OCI-LY7 (cell line): Measurements from ENCODE around the gene SOAT2. TPM values are rescaled to one million over a fixed set of nuclear protein-coding genes. Genes with fewer than 3 reads are reported as not detected.

ENCODE experiments used
- BruUV-seq: library from RNA; stranded (reverse); fragments of 400-500 nt; replicated peaks from 2 replicates; lab custom pipeline; 2021; lab: Mats Ljungman, UMichigan
- CTCF ChIA-PET: fragments of 300-600 bp; sonication (Branson Sonifier 250); formaldehyde crosslinking; loops from one replicate; lab custom pipeline; 2022; ENCODE audit warnings: antibody characterized with exemption; ENCODE audit not compliant: unreplicated experiment; lab: Charles Lee
- POLR2A ChIA-PET: fragments of 300-600 bp; sonication (Branson Sonifier 250); formaldehyde crosslinking; loops from one replicate; lab custom pipeline; 2022; ENCODE audit warnings: antibody characterized with exemption; lab: Charles Lee
- DNase-seq: peaks from one replicate; pipeline ENCODE4 v3.0.0-alpha.2; 2015; ENCODE audit warnings: low spot score
- H2AFZ ChIP-seq: fragments of 200-600 bp; sonication (generic), shearing (Covaris generic); 2 replicates; pipeline ENCODE4 v1.6.1; 2014; ENCODE audit warnings: mild to moderate bottlenecking, antibody characterized with exemption, low read length, moderate library complexity
- H3K27ac ChIP-seq: fragments of 200-600 bp; sonication (generic); 2 replicates; pipeline ENCODE4 v1.5.1; 2014; ENCODE audit warnings: mixed run types, low read depth, mild to moderate bottlenecking, moderate library complexity, low read length, inconsistent platforms; ENCODE audit not compliant: poor library complexity, severe bottlenecking
- H3K36me3 ChIP-seq: fragments of 200-600 bp; sonication (generic); 2 replicates; pipeline ENCODE4 v1.6.1; 2014; ENCODE audit warnings: mild to moderate bottlenecking, antibody characterized with exemption, low read length, moderate library complexity, mixed read lengths; ENCODE audit not compliant: insufficient read depth
- H3K4me1 ChIP-seq: fragments of 200-600 bp; sonication (generic); 2 replicates; pipeline ENCODE4 v1.5.1; 2014; ENCODE audit warnings: mild to moderate bottlenecking, low read length; ENCODE audit not compliant: insufficient read depth, poor library complexity, severe bottlenecking
- H3K4me2 ChIP-seq: fragments of 200-600 bp; sonication (generic); 2 replicates; pipeline ENCODE4 v1.6.1; 2014; ENCODE audit warnings: mild to moderate bottlenecking, low read length
- H3K4me3 ChIP-seq: fragments of 200-600 bp; sonication (generic); 2 replicates; pipeline ENCODE4 v1.5.1; 2014; ENCODE audit warnings: mild to moderate bottlenecking, low read depth, low read length; ENCODE audit not compliant: poor library complexity, severe bottlenecking
- H3K79me2 ChIP-seq: fragments of 200-600 bp; sonication (generic); 2 replicates; pipeline ENCODE4 v1.6.1; 2016; ENCODE audit warnings: low read depth, mild to moderate bottlenecking, low read length, moderate library complexity, mixed read lengths; ENCODE audit not compliant: insufficient read depth
- H3K9me2 ChIP-seq: fragments of 200-600 bp; sonication (generic); 2 replicates; pipeline ENCODE4 v1.6.1; 2016; ENCODE audit warnings: mild to moderate bottlenecking, low read length, mixed read lengths; ENCODE audit not compliant: insufficient read depth
- H3K9me3 ChIP-seq: fragments of 200-600 bp; sonication (generic); 2 replicates; pipeline ENCODE4 v1.6.1; 2014; ENCODE audit warnings: mild to moderate bottlenecking, mixed run types, low read length, mixed read lengths
- H4K20me1 ChIP-seq: fragments of 200-600 bp; sonication (generic); 2 replicates; pipeline ENCODE4 v1.6.1; 2014; ENCODE audit warnings: mild to moderate bottlenecking, antibody characterized with exemption, low read length, moderate library complexity, mixed read lengths; ENCODE audit not compliant: insufficient read depth
- EZH2phosphoT487 ChIP-seq: fragments of 200-600 bp; sonication (generic); IDR thresholded peaks from 2 replicates; pipeline ENCODE4 v1.6.1; 2018; ENCODE audit warnings: low read depth, borderline replicate concordance, mild to moderate bottlenecking, mixed run types, antibody characterized with exemption, low read length, moderate library complexity, mixed read lengths
- intact Hi-C: fragments of 100-400 bp; cut with micrococcal nuclease; formaldehyde crosslinking; loops from one replicate; pipeline ENCODE4 v1.10.0; 2022; ENCODE audit not compliant: unreplicated experiment
- total RNA-seq, 2 experiments: library from RNA; depleted of rRNA in 1 of 2; stranded (reverse); fragments of >200 nt in 1 of 2; shearing (Covaris generic) in 1 of 2; gene quantifications; 2 replicates each; pipeline ENCODE4 v1.2.3, GENCODE V29; 2014 to 2022
- TF ChIP-seq, protein P1 (sequence below): fragments of 200-600 bp; sonication (generic); conservative IDR thresholded peaks from 2 replicates; pipeline ENCODE4 v1.5.1; 2014; ENCODE audit warnings: mild to moderate bottlenecking, antibody characterized with exemption, low read length, moderate library complexity, mixed read lengths

The SOAT2 gene
- total RNA-seq, 2 experiments from 2014 or later: 0.06 to 1.8 TPM

DNA sequence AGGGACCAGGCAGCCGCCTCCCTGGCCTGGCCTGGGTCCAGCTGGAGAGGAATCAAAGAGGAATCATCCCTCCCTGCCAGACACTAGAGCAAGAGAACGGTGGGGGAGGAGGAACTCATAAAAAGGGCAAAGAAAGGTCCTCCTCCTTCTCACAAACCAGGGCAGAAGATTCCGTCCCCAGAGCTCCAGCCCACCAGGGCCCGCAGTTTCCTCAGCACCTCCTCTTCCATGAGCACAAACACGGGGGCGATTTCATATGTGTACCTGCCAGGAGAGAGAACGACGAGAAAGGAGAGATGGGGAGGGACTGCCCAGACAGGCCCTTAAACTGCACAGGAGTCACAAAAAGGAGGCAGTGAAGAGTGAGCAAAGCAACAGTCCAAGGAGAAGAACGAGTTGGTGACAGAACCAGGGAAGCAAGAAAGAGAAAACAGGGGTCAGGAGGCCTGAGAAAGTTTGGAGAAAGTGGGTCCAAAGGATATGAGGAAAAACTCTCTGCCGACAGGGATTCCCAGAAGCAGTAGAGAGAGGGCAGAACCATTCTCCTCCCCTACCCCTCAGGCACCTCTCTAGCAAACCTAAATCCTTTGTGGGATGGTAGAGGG lies 68.5 kb downstream of the SOAT2 start:
- no TSS peak for BruUV-seq
- H3K4me3 ChIP-seq: no peak overlapping the region
- no peak for TF ChIP-seq EZH2phosphoT487
- TF ChIP-seq, protein P1, sequence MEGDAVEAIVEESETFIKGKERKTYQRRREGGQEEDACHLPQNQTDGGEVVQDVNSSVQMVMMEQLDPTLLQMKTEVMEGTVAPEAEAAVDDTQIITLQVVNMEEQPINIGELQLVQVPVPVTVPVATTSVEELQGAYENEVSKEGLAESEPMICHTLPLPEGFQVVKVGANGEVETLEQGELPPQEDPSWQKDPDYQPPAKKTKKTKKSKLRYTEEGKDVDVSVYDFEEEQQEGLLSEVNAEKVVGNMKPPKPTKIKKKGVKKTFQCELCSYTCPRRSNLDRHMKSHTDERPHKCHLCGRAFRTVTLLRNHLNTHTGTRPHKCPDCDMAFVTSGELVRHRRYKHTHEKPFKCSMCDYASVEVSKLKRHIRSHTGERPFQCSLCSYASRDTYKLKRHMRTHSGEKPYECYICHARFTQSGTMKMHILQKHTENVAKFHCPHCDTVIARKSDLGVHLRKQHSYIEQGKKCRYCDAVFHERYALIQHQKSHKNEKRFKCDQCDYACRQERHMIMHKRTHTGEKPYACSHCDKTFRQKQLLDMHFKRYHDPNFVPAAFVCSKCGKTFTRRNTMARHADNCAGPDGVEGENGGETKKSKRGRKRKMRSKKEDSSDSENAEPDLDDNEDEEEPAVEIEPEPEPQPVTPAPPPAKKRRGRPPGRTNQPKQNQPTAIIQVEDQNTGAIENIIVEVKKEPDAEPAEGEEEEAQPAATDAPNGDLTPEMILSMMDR: no peak
- H3K36me3 ChIP-seq: no peaks in the 10 kb centered on the region
- DNase-seq: no peak
- CTCF ChIA-PET: no interaction called here
- intact Hi-C loops: no loop called here
- no peaks in the 10 kb centered on the region for H4K20me1 ChIP-seq
- H3K79me2 ChIP-seq: no peaks in the 10 kb centered on the region
- H3K4me2 ChIP-seq: no peak overlapping the region
- H3K9me2 ChIP-seq: no peaks in the 10 kb centered on the region
- H2AFZ ChIP-seq: no peak overlapping the region
- H3K27ac ChIP-seq: no peak overlapping the region
- H3K4me1 ChIP-seq: no peaks in the 10 kb centered on the region
- POLR2A ChIA-PET: interaction anchor here (0.6 kb wide), 1 partner anchor 20 kb away, joined by 3 read pairs; no protein-coding TSS in a partner anchor
- H3K9me3 ChIP-seq: no peaks in the 10 kb centered on the region

DNA sequence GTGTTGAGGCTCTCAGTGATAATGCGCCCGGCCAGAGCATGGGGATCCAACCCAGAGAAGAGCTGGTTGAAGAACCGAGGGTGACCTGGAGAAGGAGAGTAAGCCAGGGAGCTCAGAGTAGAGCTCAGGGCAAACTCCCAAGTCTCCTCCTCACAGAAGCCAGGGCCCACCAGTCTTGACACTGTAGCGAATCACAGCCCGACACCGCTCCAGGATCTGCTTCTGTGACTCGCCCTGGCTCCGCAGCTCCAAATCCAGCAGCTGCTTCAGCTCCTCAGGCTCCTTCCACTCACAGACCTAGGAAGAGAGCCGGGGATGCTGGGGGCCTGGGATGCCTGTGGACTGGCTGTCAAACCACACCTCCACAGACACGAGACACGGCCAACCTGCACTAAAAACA lies 69.1 kb downstream of the SOAT2 start:
- H3K27ac ChIP-seq: no peak overlapping the region
- intact Hi-C loops: no loop called here
- ChIA-PET POLR2A (interaction anchor here (0.6 kb wide), 1 partner anchor 21 kb away, joined by 3 read pairs; no protein-coding TSS in a partner anchor), CTCF (no interaction called here)
- no peak overlapping the region for H3K4me3 ChIP-seq
- BruUV-seq: no TSS peak
- H2AFZ ChIP-seq: no peak overlapping the region
- H3K4me2 ChIP-seq: no peak overlapping the region
- TF ChIP-seq EZH2phosphoT487: no peak
- TF ChIP-seq, protein P1: no peak
- no peaks in the 10 kb centered on the region for H3K4me1 ChIP-seq
- no peaks in the 10 kb centered on the region for H3K9me2 ChIP-seq
- DNase-seq: no peak
- no peaks in the 10 kb centered on the region for H3K9me3 ChIP-seq
- H3K36me3 ChIP-seq: no peaks in the 10 kb centered on the region
- no peaks in the 10 kb centered on the region for H4K20me1 ChIP-seq
- H3K79me2 ChIP-seq: no peaks in the 10 kb centered on the region

DNA sequence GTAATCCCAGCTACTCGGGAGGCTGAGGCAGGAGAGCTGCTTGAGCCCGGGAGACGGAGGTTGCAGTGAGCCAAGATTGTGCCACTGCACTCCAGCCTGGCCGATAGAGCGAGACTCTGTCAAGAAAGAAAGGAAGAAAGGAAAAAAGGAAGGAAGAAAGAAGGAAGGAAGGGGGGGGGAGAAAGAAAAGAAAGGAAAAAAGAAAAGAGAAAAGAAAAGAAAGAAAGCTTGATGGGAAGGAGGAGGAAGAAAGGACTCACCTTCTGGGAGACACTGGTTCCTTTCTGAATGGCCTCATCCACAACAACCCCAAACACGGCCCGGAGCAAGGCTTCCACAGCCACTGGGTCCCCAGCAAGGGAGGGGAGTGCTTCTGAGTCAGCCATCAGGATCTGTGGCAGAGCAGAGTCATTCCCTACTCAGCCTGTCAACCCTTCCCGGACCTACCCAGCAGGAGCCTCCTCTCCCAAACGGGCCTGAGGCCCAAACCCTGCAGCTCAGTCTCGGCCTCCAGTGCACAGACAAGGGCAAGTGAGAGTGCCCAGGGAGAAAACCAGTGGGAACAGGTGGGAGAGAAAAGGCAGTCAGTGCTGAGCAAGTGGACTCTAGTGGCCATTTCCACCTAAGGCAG lies 69.9 kb downstream of the SOAT2 start:
- Histone ChIP-seq H3K4me1 (no peaks in the 10 kb centered on the region), H3K9me3 (no peaks in the 10 kb centered on the region), H3K79me2 (no peaks in the 10 kb centered on the region), H2AFZ (no peak overlapping the region), H3K27ac (no peak overlapping the region), H3K9me2 (no peaks in the 10 kb centered on the region), H3K4me3 (no peak overlapping the region), H3K4me2 (no peak overlapping the region), H3K36me3 (no peaks in the 10 kb centered on the region), H4K20me1 (no peaks in the 10 kb centered on the region)
- no peak for DNase-seq
- POLR2A ChIA-PET: interaction anchor here (0.6 kb wide), 2 partner anchors 35 to 146 kb away, joined by 4 to 6 read pairs; no protein-coding TSS in a partner anchor
- intact Hi-C loops: no loop called here
- TF ChIP-seq, protein P1: no peak
- TF ChIP-seq EZH2phosphoT487: no peak
- no TSS peak for BruUV-seq
- CTCF ChIA-PET: no interaction called here
